ENCODE measurements around the gene TRAF3IP1. TPM values are rescaled to one million over a fixed set of nuclear protein-coding genes. Genes with fewer than 3 reads are reported as not detected.

TRAF3IP1 gene
- total and polyA plus RNA-seq, 2 donors (not counting 1 experiment from before 2014, with no cell fraction given), result 1.4 to 15.5 TPM

DNA sequence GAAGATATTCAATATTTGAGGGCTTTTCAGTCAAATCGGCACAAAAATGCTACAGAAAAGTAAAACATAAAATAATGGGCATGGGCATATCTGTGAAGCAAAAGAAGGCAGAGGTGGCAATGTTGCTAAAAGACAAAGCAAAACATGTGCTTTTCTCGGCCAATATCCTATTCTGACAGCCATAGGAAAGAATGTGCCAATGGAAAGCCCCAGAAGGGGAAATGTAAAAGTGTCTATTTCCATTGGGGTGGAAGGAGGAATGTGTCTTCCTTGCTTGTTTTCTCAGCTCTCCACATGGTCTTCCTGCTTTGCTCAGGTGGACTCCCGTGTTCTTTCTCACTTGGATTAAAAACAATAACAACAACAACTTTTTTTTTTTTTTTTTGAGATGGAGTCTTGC, 18.2 kb upstream of the TRAF3IP1 start:
- H3K27me3 ChIP-seq (replicated peaks in 1 of 4; ENCODE audit: control extremely low read depth in 1 of 4, control insufficient read depth in 3 of 4, insufficient read depth in 4 of 4, low read length in 3 of 4), result peaks cover 0 to 6% (median 0%) of the 10 kb centered on the region in 4 experiments
- no peaks in the 10 kb centered on the region for H3K9me3 ChIP-seq (ENCODE audit: control extremely low read depth in 1 of 3, control insufficient read depth in 2 of 3, insufficient read depth in 1 of 3, low read length in 2 of 3)
- H2AFZ ChIP-seq (ENCODE audit: insufficient read depth, low read depth, low read length, poor library complexity, severe bottlenecking), result no peak overlapping the region
- intact Hi-C loops (cut with micrococcal nuclease), result no loop called here
- no peak overlapping the region for H3K27ac ChIP-seq (ENCODE audit: low read length in 2 of 2)
- H3K9ac ChIP-seq (ENCODE audit: low read length), result no peak overlapping the region
- H3K4me3 ChIP-seq (ENCODE audit: control extremely low read depth in 1 of 5, extremely low read depth in 1 of 5, insufficient read depth in 1 of 5, low read depth in 2 of 5, low read length in 4 of 5), result no peak overlapping the region
- H3K4me2 ChIP-seq (replicated peaks; ENCODE audit: low read depth, low read length, poor library complexity, severe bottlenecking), result no peak overlapping the region
- Mint-ChIP-seq H3K27me3 (peaks cover 5% of the 10 kb centered on the region), H3K4me1 (peaks cover 8% of the 10 kb centered on the region), H3K9me3 (ENCODE audit: insufficient read depth) (no peaks in the 10 kb centered on the region), H3K27ac (no peak overlapping the region), H3K4me3 (no peak overlapping the region)
- TF ChIP-seq, protein P1, sequence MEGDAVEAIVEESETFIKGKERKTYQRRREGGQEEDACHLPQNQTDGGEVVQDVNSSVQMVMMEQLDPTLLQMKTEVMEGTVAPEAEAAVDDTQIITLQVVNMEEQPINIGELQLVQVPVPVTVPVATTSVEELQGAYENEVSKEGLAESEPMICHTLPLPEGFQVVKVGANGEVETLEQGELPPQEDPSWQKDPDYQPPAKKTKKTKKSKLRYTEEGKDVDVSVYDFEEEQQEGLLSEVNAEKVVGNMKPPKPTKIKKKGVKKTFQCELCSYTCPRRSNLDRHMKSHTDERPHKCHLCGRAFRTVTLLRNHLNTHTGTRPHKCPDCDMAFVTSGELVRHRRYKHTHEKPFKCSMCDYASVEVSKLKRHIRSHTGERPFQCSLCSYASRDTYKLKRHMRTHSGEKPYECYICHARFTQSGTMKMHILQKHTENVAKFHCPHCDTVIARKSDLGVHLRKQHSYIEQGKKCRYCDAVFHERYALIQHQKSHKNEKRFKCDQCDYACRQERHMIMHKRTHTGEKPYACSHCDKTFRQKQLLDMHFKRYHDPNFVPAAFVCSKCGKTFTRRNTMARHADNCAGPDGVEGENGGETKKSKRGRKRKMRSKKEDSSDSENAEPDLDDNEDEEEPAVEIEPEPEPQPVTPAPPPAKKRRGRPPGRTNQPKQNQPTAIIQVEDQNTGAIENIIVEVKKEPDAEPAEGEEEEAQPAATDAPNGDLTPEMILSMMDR (IDR thresholded peaks at IDR 0.05), result no peak
- TF ChIP-seq EZH2 (IDR thresholded peaks at IDR 0.05; ENCODE audit: borderline replicate concordance, insufficient read depth, low read depth, low read length, poor library complexity, severe bottlenecking), result no peak
- H3K36me3 ChIP-seq (replicated peaks in 1 of 2; ENCODE audit: control extremely low read depth in 1 of 2, control insufficient read depth in 1 of 2, extremely low read depth in 1 of 2, insufficient read depth in 2 of 2, low read length in 1 of 2), result no peaks in the 10 kb centered on the region
- CTCF ChIA-PET, result no interaction called here
- no peaks in the 10 kb centered on the region for H4K20me1 ChIP-seq (ENCODE audit: control insufficient read depth, insufficient read depth, low read length, poor library complexity, severe bottlenecking)
- no CpG with 5 or more reads among the region's 3 CpGs for WGBS (ENCODE audit: insufficient coverage)
- H3K4me1 ChIP-seq (ENCODE audit: control insufficient read depth in 2 of 2, insufficient read depth in 2 of 2, low read length in 2 of 2), result peaks cover 4 to 7% of the 10 kb centered on the region in 2 donors
- POLR2A ChIA-PET, result no interaction called here
- ATAC-seq (ENCODE audit: low read depth) (no peak), DNase-seq (no peak)
- H3K79me2 ChIP-seq (ENCODE audit: control insufficient read depth, insufficient read depth, low read length), result no peaks in the 10 kb centered on the region

DNA sequence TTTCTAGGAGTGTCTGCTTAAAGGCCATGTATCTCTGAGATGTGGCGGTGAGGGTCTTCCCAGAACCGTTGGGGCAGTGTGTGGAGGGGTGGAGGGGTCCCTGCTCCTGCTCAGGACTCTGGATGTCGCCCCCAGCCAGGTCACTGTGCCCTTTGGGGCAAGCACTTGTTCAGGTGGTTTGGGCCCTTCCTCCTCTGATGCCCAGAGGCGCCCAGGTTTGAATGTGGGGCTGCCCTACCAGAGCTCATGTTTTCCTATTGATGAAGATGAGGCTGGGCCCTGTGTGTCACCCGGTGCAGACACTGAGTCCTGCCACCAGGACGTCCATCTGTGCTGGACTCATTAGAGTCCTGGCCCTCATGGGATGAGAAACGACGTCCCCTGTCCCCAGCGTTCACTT, 17.6 kb upstream of the TRAF3IP1 start:
- H3K27me3 ChIP-seq (replicated peaks in 1 of 4; ENCODE audit: control extremely low read depth in 1 of 4, control insufficient read depth in 3 of 4, insufficient read depth in 4 of 4, low read length in 3 of 4), result no peaks in the 10 kb centered on the region
- Mint-ChIP-seq H3K4me1 (peaks cover 8% of the 10 kb centered on the region), H3K27me3 (peaks cover 3% of the 10 kb centered on the region), H3K9me3 (ENCODE audit: insufficient read depth) (no peaks in the 10 kb centered on the region), H3K4me3 (no peak overlapping the region), H3K27ac (no peak overlapping the region)
- H3K9me3 ChIP-seq (ENCODE audit: control extremely low read depth in 1 of 3, control insufficient read depth in 2 of 3, insufficient read depth in 1 of 3, low read length in 2 of 3), result no peaks in the 10 kb centered on the region
- no peaks in the 10 kb centered on the region for H3K36me3 ChIP-seq (replicated peaks in 1 of 2; ENCODE audit: control extremely low read depth in 1 of 2, control insufficient read depth in 1 of 2, extremely low read depth in 1 of 2, insufficient read depth in 2 of 2, low read length in 1 of 2)
- POLR2A ChIA-PET, result no interaction called here
- peaks cover 4 to 7% of the 10 kb centered on the region in 2 donors for H3K4me1 ChIP-seq (ENCODE audit: control insufficient read depth in 2 of 2, insufficient read depth in 2 of 2, low read length in 2 of 2)
- WGBS (ENCODE audit: insufficient coverage), result 80% methylated on average over 9 of the region's 9 CpGs
- H3K79me2 ChIP-seq (ENCODE audit: control insufficient read depth, insufficient read depth, low read length), result no peaks in the 10 kb centered on the region
- H3K9ac ChIP-seq (ENCODE audit: low read length), result no peak overlapping the region
- H3K4me3 ChIP-seq (ENCODE audit: control extremely low read depth in 1 of 5, extremely low read depth in 1 of 5, insufficient read depth in 1 of 5, low read depth in 2 of 5, low read length in 4 of 5), result no peak overlapping the region
- H3K27ac ChIP-seq (ENCODE audit: low read length in 2 of 2), result no peak overlapping the region
- no peak overlapping the region for H2AFZ ChIP-seq (ENCODE audit: insufficient read depth, low read depth, low read length, poor library complexity, severe bottlenecking)
- ATAC-seq (ENCODE audit: low read depth), result no peak
- H4K20me1 ChIP-seq (ENCODE audit: control insufficient read depth, insufficient read depth, low read length, poor library complexity, severe bottlenecking), result no peaks in the 10 kb centered on the region
- no peak overlapping the region for H3K4me2 ChIP-seq (replicated peaks; ENCODE audit: low read depth, low read length, poor library complexity, severe bottlenecking)
- no peak for TF ChIP-seq EZH2 (IDR thresholded peaks at IDR 0.05; ENCODE audit: borderline replicate concordance, insufficient read depth, low read depth, low read length, poor library complexity, severe bottlenecking)
- TF ChIP-seq, protein P1 (IDR thresholded peaks at IDR 0.05), result no peak
- DNase-seq, result no peak
- intact Hi-C loops (cut with micrococcal nuclease), result no loop called here
- CTCF ChIA-PET, result no interaction called here

Measured in B cell (primary cell).